ENCODE measurements around the gene STAU1.

Gene STAU1

GRCh38 chr20:49123982-49124381 lies 64.2 kb downstream of the STAU1 start (continued):
- TF ChIP-seq TSHZ2 (CRISPR knock-in tag; IDR thresholded peaks at IDR 0.05) = no peak
- no peak for TF ChIP-seq PPARA (CRISPR knock-in tag; IDR thresholded peaks at IDR 0.05; ENCODE audit: borderline replicate concordance)

- ATAC-seq = no peak
- TF ChIP-seq TCF4 (CRISPR knock-in tag; IDR thresholded peaks at IDR 0.05; ENCODE audit: borderline replicate concordance) = no peak
- no peak for TF ChIP-seq ESRRG (CRISPR knock-in tag; IDR thresholded peaks at IDR 0.05)
- no peak for TF ChIP-seq RARB (CRISPR knock-in tag; IDR thresholded peaks at IDR 0.05)
- TF ChIP-seq, protein P1, sequence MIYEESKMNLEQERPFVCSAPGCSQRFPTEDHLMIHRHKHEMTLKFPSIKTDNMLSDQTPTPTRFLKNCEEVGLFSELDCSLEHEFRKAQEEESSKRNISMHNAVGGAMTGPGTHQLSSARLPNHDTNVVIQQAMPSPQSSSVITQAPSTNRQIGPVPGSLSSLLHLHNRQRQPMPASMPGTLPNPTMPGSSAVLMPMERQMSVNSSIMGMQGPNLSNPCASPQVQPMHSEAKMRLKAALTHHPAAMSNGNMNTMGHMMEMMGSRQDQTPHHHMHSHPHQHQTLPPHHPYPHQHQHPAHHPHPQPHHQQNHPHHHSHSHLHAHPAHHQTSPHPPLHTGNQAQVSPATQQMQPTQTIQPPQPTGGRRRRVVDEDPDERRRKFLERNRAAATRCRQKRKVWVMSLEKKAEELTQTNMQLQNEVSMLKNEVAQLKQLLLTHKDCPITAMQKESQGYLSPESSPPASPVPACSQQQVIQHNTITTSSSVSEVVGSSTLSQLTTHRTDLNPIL (CRISPR knock-in tag; IDR thresholded peaks at IDR 0.05; ENCODE audit: low read depth) = no peak
- TF ChIP-seq SNAI2 (CRISPR knock-in tag; IDR thresholded peaks at IDR 0.05) = no peak
These were observed 65.2 kb downstream of the STAU1 start for GRCh38 chr20:49122920-49123319.

DNA sequence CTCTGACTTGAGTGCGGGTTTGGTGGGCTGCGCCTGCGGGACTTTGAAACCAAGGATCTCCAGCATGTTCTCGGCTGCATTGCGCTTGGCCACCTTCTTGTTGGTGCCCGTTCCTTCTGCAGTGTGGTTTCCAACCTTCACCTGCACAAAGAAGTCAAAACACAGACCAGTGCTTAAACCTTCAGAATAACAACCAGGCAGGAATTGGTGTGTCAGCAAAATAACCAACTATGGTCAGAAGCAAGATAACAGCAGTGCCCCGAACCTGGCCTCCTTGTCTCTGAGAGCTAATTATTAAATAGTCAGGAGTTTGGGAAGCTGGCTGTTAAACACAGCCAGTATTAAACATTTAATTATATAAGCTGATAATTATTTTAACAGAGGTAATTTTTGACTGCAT lies 68.1 kb downstream of the STAU1 start:
- no peak for ATAC-seq
- TF ChIP-seq TCF4 (CRISPR knock-in tag; IDR thresholded peaks at IDR 0.05; ENCODE audit: borderline replicate concordance) (no peak), TOX (CRISPR knock-in tag; IDR thresholded peaks at IDR 0.05; ENCODE audit: borderline replicate concordance) (no peak)
- TF ChIP-seq, protein P2, sequence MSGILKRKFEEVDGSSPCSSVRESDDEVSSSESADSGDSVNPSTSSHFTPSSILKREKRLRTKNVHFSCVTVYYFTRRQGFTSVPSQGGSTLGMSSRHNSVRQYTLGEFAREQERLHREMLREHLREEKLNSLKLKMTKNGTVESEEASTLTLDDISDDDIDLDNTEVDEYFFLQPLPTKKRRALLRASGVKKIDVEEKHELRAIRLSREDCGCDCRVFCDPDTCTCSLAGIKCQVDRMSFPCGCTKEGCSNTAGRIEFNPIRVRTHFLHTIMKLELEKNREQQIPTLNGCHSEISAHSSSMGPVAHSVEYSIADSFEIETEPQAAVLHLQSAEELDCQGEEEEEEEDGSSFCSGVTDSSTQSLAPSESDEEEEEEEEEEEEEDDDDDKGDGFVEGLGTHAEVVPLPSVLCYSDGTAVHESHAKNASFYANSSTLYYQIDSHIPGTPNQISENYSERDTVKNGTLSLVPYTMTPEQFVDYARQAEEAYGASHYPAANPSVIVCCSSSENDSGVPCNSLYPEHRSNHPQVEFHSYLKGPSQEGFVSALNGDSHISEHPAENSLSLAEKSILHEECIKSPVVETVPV (CRISPR knock-in tag; IDR thresholded peaks at IDR 0.05) = no peak

GRCh38 chr20:49118307-49118706 lies 69.8 kb downstream of the STAU1 start:
- TF ChIP-seq TSHZ2 (CRISPR knock-in tag; IDR thresholded peaks at IDR 0.05) (no peak), ISL1 (CRISPR knock-in tag; IDR thresholded peaks at IDR 0.05) (no peak), TCF4 (CRISPR knock-in tag; IDR thresholded peaks at IDR 0.05; ENCODE audit: borderline replicate concordance) (no peak), GLIS3 (CRISPR knock-in tag; IDR thresholded peaks at IDR 0.05) (no peak), CSDC2 (CRISPR knock-in tag; IDR thresholded peaks at IDR 0.05) (no peak), BACH2 (CRISPR knock-in tag; IDR thresholded peaks at IDR 0.05; ENCODE audit: borderline replicate concordance) (no peak), TOX (CRISPR knock-in tag; IDR thresholded peaks at IDR 0.05; ENCODE audit: borderline replicate concordance) (no peak), SNAI2 (CRISPR knock-in tag; IDR thresholded peaks at IDR 0.05) (no peak)
- TF ChIP-seq, protein P1 (CRISPR knock-in tag; IDR thresholded peaks at IDR 0.05; ENCODE audit: low read depth) = no peak

DNA sequence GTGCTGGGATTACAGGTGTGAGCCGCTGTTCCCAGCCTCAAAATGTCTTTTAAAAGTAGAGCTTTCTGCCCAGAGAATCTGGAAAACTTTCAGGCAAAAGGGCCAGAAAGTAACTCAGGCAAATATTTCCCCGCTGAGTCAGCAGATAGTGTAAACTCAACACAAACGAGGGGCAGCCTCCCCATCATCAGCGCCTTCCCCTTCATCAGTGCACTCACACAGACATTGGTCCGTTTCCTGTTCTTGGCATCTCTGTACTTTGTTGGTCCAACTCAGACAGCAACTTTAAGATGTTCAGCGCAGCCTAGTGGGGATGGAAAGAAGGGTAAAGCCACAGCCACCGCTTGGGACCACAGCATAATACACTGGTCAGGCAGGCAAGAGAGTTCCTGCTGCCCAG lies 72.6 kb downstream of the STAU1 start:
- ATAC-seq = 0 out of 3 replicates have a peak, but pooled peaks have one; percentile 28
- TF ChIP-seq, protein P2 (CRISPR knock-in tag; IDR thresholded peaks at IDR 0.05) = no peak
- TF ChIP-seq ZFP30 (CRISPR knock-in tag; IDR thresholded peaks at IDR 0.05) (no peak), CSDC2 (CRISPR knock-in tag; IDR thresholded peaks at IDR 0.05) (no peak), SNAI2 (CRISPR knock-in tag; IDR thresholded peaks at IDR 0.05) (no peak), ZNF8 (CRISPR knock-in tag; IDR thresholded peaks at IDR 0.05) (no peak), ZNF70 (CRISPR knock-in tag; IDR thresholded peaks at IDR 0.05) (no peak), OSR1 (CRISPR knock-in tag; IDR thresholded peaks at IDR 0.05) (no peak), RARB (CRISPR knock-in tag; IDR thresholded peaks at IDR 0.05) (no peak), BACH2 (CRISPR knock-in tag; IDR thresholded peaks at IDR 0.05; ENCODE audit: borderline replicate concordance) (no peak), ISL1 (CRISPR knock-in tag; IDR thresholded peaks at IDR 0.05) (no peak), ZFP3 (CRISPR knock-in tag; IDR thresholded peaks at IDR 0.05) (no peak), ESRRG (CRISPR knock-in tag; IDR thresholded peaks at IDR 0.05) (no peak)

More at GRCh38 chr20:49118307-49118706, 69.8 kb downstream of the STAU1 start:
- no peak for ATAC-seq
